ENCODE results near the gene TAF13. TPM values are rescaled to one million over a fixed set of nuclear protein-coding genes. Genes with fewer than 3 reads are reported as not detected.

The TAF13 gene
- total RNA-seq, 2 experiments from 2014 or later = 24.5 to 24.6 TPM

DNA sequence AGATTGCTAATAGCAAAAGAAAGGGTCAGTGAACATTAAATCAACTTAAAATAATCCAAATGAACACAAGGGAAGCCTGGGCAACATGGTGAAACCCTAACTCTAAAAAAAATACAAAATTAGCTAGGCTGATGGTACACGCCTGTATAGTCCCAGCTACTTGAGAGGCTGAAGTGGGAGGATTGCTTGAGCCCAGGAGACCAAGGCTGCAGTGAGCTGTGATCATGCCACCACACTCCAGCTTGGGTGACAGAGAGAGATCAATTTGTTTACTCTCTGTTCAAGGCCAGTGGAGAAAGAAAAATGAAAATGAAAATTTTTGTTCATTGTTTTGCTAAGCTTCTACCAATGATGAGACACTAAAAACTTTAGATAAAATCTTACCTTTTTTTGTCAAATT is 58.7 kb downstream of the TAF13 start:
- Mint-ChIP-seq H3K4me3 (no peak overlapping the region), H3K36me3 (ENCODE audit: low read depth) (peaks cover 25% of the 10 kb centered on the region), H3K9me3 (ENCODE audit: insufficient read depth) (no peaks in the 10 kb centered on the region), H3K4me1 (ENCODE audit: low read depth) (no peaks in the 10 kb centered on the region), H3K27ac (no peak overlapping the region), H3K27me3 (ENCODE audit: low read depth) (no peaks in the 10 kb centered on the region)
- ChIA-PET CTCF (interaction anchor here (1.4 to 1.6 kb wide), 2 partner anchors 11 to 94 kb away, joined by 4 read pairs; no protein-coding TSS in a partner anchor), POLR2A (no interaction called here)
- ATAC-seq = no peak
- no peak for DNase-seq

Other genes with a start within 250 kb of the TAF13 start
- not detected for gene AKNAD1, start 218.9 kb downstream of the TAF13 start, total RNA-seq
- gene GPSM2, start 199.0 kb downstream of the TAF13 start, total RNA-seq = 10 to 100 TPM; 40.7 to 44.9 TPM
- gene CLCC1, start 112.5 kb downstream of the TAF13 start, total RNA-seq = 10 to 100 TPM; 11.8 to 13.7 TPM
- gene WDR47, start 33.9 kb downstream of the TAF13 start, total RNA-seq = 10 to 100 TPM; 13.1 to 14.8 TPM
- gene TMEM167B, start 14.8 kb upstream of the TAF13 start, total RNA-seq = 10 to 100 TPM; 20.8 to 21.2 TPM
- gene ELAPOR1, start 38.1 kb upstream of the TAF13 start, total RNA-seq = 1 to 10 TPM; 1.9 to 2.8 TPM
- 100 to 1,000 TPM; 145 to 157 TPM for gene SARS1, start 137.9 kb upstream of the TAF13 start, total RNA-seq
- 1 to 10 TPM; 4.9 to 5.2 TPM for gene CELSR2, start 173.5 kb upstream of the TAF13 start, total RNA-seq
- gene PSRC1, start 207.1 kb upstream of the TAF13 start, total RNA-seq = 10 to 100 TPM; 38.2 to 40.7 TPM
- not detected for gene MYBPHL, start 231.0 kb upstream of the TAF13 start, total RNA-seq

Data from activated CD8-positive, alpha-beta T cell treated with anti-CD3 and anti-CD28 coated beads, Interleukin-2, amount 10 ng/mL, durations not matched to agents 7 days and 5 days (primary cell).